Loucy (cell line): ENCODE results near the gene UNC119B.

Experiments
- EZH2phosphoT487 ChIP-seq: fragments of 200-600 bp; IDR thresholded peaks from 2 replicates; pipeline ENCODE4 v1.6.1; 2018; ENCODE audit warnings: antibody characterized with exemption, mild to moderate bottlenecking, moderate library complexity, borderline replicate concordance
- TF ChIP-seq, protein P1 (sequence below): fragments of 200-600 bp; sonication (generic); conservative IDR thresholded peaks from 2 replicates; pipeline ENCODE4 v1.5.1; 2014; ENCODE audit warnings: mild to moderate bottlenecking, antibody characterized with exemption, low read length

- TF ChIP-seq, protein P1, sequence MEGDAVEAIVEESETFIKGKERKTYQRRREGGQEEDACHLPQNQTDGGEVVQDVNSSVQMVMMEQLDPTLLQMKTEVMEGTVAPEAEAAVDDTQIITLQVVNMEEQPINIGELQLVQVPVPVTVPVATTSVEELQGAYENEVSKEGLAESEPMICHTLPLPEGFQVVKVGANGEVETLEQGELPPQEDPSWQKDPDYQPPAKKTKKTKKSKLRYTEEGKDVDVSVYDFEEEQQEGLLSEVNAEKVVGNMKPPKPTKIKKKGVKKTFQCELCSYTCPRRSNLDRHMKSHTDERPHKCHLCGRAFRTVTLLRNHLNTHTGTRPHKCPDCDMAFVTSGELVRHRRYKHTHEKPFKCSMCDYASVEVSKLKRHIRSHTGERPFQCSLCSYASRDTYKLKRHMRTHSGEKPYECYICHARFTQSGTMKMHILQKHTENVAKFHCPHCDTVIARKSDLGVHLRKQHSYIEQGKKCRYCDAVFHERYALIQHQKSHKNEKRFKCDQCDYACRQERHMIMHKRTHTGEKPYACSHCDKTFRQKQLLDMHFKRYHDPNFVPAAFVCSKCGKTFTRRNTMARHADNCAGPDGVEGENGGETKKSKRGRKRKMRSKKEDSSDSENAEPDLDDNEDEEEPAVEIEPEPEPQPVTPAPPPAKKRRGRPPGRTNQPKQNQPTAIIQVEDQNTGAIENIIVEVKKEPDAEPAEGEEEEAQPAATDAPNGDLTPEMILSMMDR = no peak
- no peak for TF ChIP-seq EZH2phosphoT487
These were observed 39.0 kb downstream of the UNC119B start for GRCh38 chr12:120749256-120749655.
